ENCODE measurements around the gene ISG20L2. TPM values are rescaled to one million over a fixed set of nuclear protein-coding genes. Genes with fewer than 3 reads are reported as not detected.

ISG20L2 gene
- total and polyA plus RNA-seq, 2 experiments from 2014 or later = 23.1 to 34.9 TPM

GRCh38 chr1:156684227-156684782, 44.3 kb downstream of the ISG20L2 start:
- Histone ChIP-seq H3K4me2 (no peak overlapping the region), H3K4me3 (no peak overlapping the region), H3F3A (replicated peaks; ENCODE audit: low read depth) (no peaks in the 10 kb centered on the region), H3K27me3 (ENCODE audit: insufficient read depth) (no peaks in the 10 kb centered on the region), H4K20me1 (replicated peaks; ENCODE audit: insufficient read depth) (no peaks in the 10 kb centered on the region), H3K27ac (ENCODE audit: low read depth) (no peak overlapping the region), H2AFZ (no peak overlapping the region), H3K36me3 (ENCODE audit: insufficient read depth) (no peaks in the 10 kb centered on the region), H3K9me2 (ENCODE audit: insufficient read depth) (no peaks in the 10 kb centered on the region), H3K4me1 (ENCODE audit: insufficient read depth) (peaks cover 10% of the 10 kb centered on the region), H3K79me2 (replicated peaks; ENCODE audit: insufficient read depth) (no peaks in the 10 kb centered on the region)
- Mint-ChIP-seq H3K27me3 (ENCODE audit: insufficient read depth, low read depth, poor library complexity) (peaks cover 7% of the 10 kb centered on the region), H3K4me1 (peaks cover 26% of the 10 kb centered on the region), H3K27ac (no peak overlapping the region), H3K9me3 (no peaks in the 10 kb centered on the region; the same call in 2 of the 3 replicates), H3K4me3 (no peak overlapping the region), H3K36me3 (ENCODE audit: low read depth) (no peaks in the 10 kb centered on the region; the same call in 2 of the 3 replicates)
- TF ChIP-seq, protein P1, sequence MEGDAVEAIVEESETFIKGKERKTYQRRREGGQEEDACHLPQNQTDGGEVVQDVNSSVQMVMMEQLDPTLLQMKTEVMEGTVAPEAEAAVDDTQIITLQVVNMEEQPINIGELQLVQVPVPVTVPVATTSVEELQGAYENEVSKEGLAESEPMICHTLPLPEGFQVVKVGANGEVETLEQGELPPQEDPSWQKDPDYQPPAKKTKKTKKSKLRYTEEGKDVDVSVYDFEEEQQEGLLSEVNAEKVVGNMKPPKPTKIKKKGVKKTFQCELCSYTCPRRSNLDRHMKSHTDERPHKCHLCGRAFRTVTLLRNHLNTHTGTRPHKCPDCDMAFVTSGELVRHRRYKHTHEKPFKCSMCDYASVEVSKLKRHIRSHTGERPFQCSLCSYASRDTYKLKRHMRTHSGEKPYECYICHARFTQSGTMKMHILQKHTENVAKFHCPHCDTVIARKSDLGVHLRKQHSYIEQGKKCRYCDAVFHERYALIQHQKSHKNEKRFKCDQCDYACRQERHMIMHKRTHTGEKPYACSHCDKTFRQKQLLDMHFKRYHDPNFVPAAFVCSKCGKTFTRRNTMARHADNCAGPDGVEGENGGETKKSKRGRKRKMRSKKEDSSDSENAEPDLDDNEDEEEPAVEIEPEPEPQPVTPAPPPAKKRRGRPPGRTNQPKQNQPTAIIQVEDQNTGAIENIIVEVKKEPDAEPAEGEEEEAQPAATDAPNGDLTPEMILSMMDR (conservative IDR thresholded peaks at IDR 0.05; ENCODE audit: low read depth in 2 of 2) = peak; percentile 46 to 60
- no peak for TF ChIP-seq ZNF331 (CRISPR knock-in tag; IDR thresholded peaks at IDR 0.05; ENCODE audit: low read depth)
- ATAC-seq (no peak), DNase-seq (ENCODE audit: low spot score) (no peak)

DNA sequence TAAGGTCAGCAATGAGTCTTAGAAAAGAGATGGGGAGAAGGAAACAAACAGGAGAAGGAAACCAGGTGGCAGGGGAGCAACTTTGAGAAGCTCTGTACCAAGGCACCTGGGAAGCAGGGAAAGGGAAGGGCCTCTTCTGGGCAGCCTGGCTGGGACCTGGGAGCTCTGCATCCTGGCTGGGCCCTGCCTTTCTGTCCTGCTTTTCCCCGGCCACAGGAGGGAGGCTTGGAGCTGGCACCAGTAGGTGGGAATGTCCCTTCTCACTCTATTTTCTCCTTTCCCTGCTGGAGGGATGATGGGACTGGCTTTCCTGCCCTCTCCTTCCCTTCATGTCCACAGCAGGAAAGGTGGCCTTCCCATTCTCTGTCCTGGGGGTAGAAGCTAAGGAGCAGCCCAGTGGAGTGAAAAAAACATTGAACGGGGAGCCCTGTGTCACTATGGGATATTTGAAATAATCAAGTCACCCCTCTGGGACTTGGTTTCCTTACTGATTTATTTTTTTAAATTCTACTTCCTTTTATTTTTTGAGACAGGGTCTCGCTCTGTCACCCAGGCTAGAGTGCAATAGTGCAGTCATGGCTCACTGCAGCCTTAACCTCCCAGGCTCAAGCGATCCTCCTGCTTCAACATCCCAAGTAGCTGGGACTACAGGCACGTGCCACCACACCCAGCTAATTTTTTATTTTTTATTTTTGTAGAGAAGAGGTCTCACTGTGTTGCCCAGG, 46.2 kb downstream of the ISG20L2 start:
- Histone ChIP-seq H3K4me2 (no peak overlapping the region), H2AFZ (peak overlapping the region; percentile 87)
- peak; percentile 63 for ATAC-seq
- TF ChIP-seq, protein P1 (conservative IDR thresholded peaks at IDR 0.05; ENCODE audit: low read depth in 2 of 2) = peak; percentile 34 to 54
- TF ChIP-seq STAT1 (IDR thresholded peaks at IDR 0.05; ENCODE audit: unreplicated experiment) = no peak
- TF ChIP-seq ETS1 (IDR thresholded peaks at IDR 0.05) = no peak
- TF ChIP-seq EZH2phosphoT487 (IDR thresholded peaks at IDR 0.05; ENCODE audit: unreplicated experiment) = no peak
- TF ChIP-seq, protein P2, sequence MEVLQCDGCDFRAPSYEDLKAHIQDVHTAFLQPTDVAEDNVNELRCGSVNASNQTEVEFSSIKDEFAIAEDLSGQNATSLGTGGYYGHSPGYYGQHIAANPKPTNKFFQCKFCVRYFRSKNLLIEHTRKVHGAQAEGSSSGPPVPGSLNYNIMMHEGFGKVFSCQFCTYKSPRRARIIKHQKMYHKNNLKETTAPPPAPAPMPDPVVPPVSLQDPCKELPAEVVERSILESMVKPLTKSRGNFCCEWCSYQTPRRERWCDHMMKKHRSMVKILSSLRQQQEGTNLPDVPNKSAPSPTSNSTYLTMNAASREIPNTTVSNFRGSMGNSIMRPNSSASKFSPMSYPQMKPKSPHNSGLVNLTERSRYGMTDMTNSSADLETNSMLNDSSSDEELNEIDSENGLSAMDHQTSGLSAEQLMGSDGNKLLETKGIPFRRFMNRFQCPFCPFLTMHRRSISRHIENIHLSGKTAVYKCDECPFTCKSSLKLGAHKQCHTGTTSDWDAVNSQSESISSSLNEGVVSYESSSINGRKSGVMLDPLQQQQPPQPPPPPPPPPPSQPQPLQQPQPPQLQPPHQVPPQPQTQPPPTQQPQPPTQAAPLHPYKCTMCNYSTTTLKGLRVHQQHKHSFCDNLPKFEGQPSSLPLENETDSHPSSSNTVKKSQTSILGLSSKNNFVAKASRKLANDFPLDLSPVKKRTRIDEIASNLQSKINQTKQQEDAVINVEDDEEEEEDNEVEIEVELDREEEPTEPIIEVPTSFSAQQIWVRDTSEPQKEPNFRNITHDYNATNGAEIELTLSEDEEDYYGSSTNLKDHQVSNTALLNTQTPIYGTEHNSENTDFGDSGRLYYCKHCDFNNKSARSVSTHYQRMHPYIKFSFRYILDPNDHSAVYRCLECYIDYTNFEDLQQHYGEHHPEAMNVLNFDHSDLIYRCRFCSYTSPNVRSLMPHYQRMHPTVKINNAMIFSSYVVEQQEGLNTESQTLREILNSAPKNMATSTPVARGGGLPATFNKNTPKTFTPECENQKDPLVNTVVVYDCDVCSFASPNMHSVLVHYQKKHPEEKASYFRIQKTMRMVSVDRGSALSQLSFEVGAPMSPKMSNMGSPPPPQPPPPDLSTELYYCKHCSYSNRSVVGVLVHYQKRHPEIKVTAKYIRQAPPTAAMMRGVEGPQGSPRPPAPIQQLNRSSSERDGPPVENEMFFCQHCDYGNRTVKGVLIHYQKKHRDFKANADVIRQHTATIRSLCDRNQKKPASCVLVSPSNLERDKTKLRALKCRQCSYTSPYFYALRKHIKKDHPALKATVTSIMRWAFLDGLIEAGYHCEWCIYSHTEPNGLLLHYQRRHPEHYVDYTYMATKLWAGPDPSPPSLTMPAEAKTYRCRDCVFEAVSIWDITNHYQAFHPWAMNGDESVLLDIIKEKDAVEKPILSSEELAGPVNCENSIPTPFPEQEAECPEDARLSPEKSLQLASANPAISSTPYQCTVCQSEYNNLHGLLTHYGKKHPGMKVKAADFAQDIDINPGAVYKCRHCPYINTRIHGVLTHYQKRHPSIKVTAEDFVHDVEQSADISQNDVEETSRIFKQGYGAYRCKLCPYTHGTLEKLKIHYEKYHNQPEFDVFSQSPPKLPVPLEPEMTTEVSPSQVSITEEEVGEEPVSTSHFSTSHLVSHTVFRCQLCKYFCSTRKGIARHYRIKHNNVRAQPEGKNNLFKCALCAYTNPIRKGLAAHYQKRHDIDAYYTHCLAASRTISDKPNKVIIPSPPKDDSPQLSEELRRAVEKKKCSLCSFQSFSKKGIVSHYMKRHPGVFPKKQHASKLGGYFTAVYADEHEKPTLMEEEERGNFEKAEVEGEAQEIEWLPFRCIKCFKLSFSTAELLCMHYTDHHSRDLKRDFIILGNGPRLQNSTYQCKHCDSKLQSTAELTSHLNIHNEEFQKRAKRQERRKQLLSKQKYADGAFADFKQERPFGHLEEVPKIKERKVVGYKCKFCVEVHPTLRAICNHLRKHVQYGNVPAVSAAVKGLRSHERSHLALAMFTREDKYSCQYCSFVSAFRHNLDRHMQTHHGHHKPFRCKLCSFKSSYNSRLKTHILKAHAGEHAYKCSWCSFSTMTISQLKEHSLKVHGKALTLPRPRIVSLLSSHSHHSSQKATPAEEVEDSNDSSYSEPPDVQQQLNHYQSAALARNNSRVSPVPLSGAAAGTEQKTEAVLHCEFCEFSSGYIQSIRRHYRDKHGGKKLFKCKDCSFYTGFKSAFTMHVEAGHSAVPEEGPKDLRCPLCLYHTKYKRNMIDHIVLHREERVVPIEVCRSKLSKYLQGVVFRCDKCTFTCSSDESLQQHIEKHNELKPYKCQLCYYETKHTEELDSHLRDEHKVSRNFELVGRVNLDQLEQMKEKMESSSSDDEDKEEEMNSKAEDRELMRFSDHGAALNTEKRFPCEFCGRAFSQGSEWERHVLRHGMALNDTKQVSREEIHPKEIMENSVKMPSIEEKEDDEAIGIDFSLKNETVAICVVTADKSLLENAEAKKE (CRISPR knock-in tag; IDR thresholded peaks at IDR 0.05) = no peak
- TF ChIP-seq EZH2 (IDR thresholded peaks at IDR 0.05; ENCODE audit: low read depth, unreplicated experiment) = no peak
- no peak for TF ChIP-seq POLR2AphosphoS5 (IDR thresholded peaks at IDR 0.05; ENCODE audit: low read depth)

More for the DNA sequence above, 46.2 kb downstream of the ISG20L2 start:
- H3K4me1 Mint-ChIP-seq = peaks cover 31% of the 10 kb centered on the region
- Histone ChIP-seq H3K79me2 (replicated peaks; ENCODE audit: insufficient read depth) (no peaks in the 10 kb centered on the region), H3K36me3 (ENCODE audit: insufficient read depth) (no peaks in the 10 kb centered on the region), H3K4me3 (no peak overlapping the region), H3K4me1 (ENCODE audit: insufficient read depth) (peaks cover 13% of the 10 kb centered on the region), H3K27me3 (ENCODE audit: insufficient read depth) (peaks cover 5% of the 10 kb centered on the region), H3F3A (replicated peaks; ENCODE audit: low read depth) (no peaks in the 10 kb centered on the region), H3K27ac (ENCODE audit: low read depth) (no peak overlapping the region), H4K20me1 (replicated peaks; ENCODE audit: insufficient read depth) (no peaks in the 10 kb centered on the region), H3K9me2 (ENCODE audit: insufficient read depth) (no peaks in the 10 kb centered on the region)
- H3K27me3 Mint-ChIP-seq (ENCODE audit: insufficient read depth, low read depth, poor library complexity) = peaks cover 15% of the 10 kb centered on the region
- H3K27ac Mint-ChIP-seq = no peak overlapping the region
- peak; percentile 80 for DNase-seq (ENCODE audit: low spot score)
- H3K9me3 Mint-ChIP-seq = no peaks in the 10 kb centered on the region; the same call in 2 of the 3 replicates
- H3K4me3 Mint-ChIP-seq = no peak overlapping the region
- H3K36me3 Mint-ChIP-seq (ENCODE audit: low read depth) = no peaks in the 10 kb centered on the region; the same call in 2 of the 3 replicates

Measured in GM23338 (cell line).